HepG2 (cell line): ENCODE data around the gene MTHFD1. TPM values are rescaled to one million over a fixed set of nuclear protein-coding genes. Genes with fewer than 3 reads are reported as not detected.

ENCODE experiments used
- ARNT2 ChIP-seq: sonication (generic); formaldehyde crosslinking; IDR thresholded peaks from 2 replicates; pipeline ENCODE4 v1.8.0; 2022; ENCODE audit warnings: mild to moderate bottlenecking, low read depth, missing genetic modification reagents, moderate library complexity
- ELF3 ChIP-seq: IDR thresholded peaks from 2 replicates; pipeline ENCODE4 v1.6.1; 2016; ENCODE audit warnings: missing genetic modification reagents, missing compliant biosample characterization
- HMGA1 ChIP-seq: sonication (generic); formaldehyde crosslinking; conservative IDR thresholded peaks from 2 replicates; pipeline ENCODE4 v1.4.0; 2020; ENCODE audit warnings: missing genetic modification reagents
- KLF15 ChIP-seq: sonication (generic); formaldehyde crosslinking; IDR thresholded peaks from 2 replicates; pipeline ENCODE4 v1.8.1; 2023; ENCODE audit warnings: borderline replicate concordance, mild to moderate bottlenecking, inconsistent platforms, missing genetic modification reagents, mixed read lengths
- MEF2D ChIP-seq: sonication (generic); formaldehyde crosslinking; IDR thresholded peaks from 2 replicates; pipeline ENCODE4 v1.5.1; 2020; ENCODE audit warnings: mild to moderate bottlenecking, missing genetic modification reagents
- NFKBIZ ChIP-seq: IDR thresholded peaks from 2 replicates; pipeline ENCODE4 v1.6.1; 2018; ENCODE audit warnings: missing genetic modification reagents, missing compliant biosample characterization
- NFYC ChIP-seq: IDR thresholded peaks from 2 replicates; pipeline ENCODE4 v1.6.1; 2016; ENCODE audit warnings: missing genetic modification reagents, missing compliant biosample characterization
- SP140L ChIP-seq: sonication (generic); formaldehyde crosslinking; IDR thresholded peaks from 2 replicates; pipeline ENCODE4 v1.4.0; 2020; ENCODE audit warnings: missing genetic modification reagents, borderline replicate concordance
- ZBTB7A ChIP-seq: sonication (generic); formaldehyde crosslinking; IDR thresholded peaks from 2 replicates; pipeline ENCODE4 v1.8.0; 2022; ENCODE audit warnings: mild to moderate bottlenecking, missing genetic modification reagents
- ZFP36L2 ChIP-seq: sonication (generic); formaldehyde crosslinking; IDR thresholded peaks from 2 replicates; pipeline ENCODE4 v1.4.0; 2020; ENCODE audit warnings: missing genetic modification reagents
- ZNF20 ChIP-seq: sonication (generic); formaldehyde crosslinking; IDR thresholded peaks from 2 replicates; pipeline ENCODE4 v1.4.0; 2020; ENCODE audit warnings: mild to moderate bottlenecking, moderate library complexity, missing genetic modification reagents
- ZNF230 ChIP-seq: sonication (generic); formaldehyde crosslinking; IDR thresholded peaks from 2 replicates; pipeline ENCODE4 v1.4.0; 2020; ENCODE audit warnings: mild to moderate bottlenecking, missing genetic modification reagents
- ZNF496 ChIP-seq: sonication (generic); formaldehyde crosslinking; IDR thresholded peaks from 2 replicates; pipeline ENCODE4 v1.8.1; 2023; ENCODE audit warnings: mild to moderate bottlenecking, moderate library complexity, missing genetic modification reagents; ENCODE audit not compliant: insufficient replicate concordance
- polyA plus RNA-seq, 8 experiments: library from polyadenylated mRNA; depleted of rRNA in 3 of 8; stranded (reverse) in 7 of 8; unstranded in 1 of 8; fragments of >200 nt; fragmentation: Illumina TruSeq in 4 of 8; extraction: Trizol in 4 of 8; gene quantifications; 2 replicates each; pipeline versions ENCODE4 v1.2.1 to v1.2.3, GENCODE V29; 2011 to 2016; ENCODE audit warnings: low read depth in 4 of 8, missing spikeins in 1 of 8, mixed read lengths in 1 of 8; ENCODE audit not compliant: insufficient read depth in 1 of 8
- total RNA-seq, 5 experiments: library from RNA; depleted of rRNA; stranded (reverse); fragments of >200 nt; fragmentation: Illumina TruSeq; extraction: Trizol; gene quantifications; 2 replicates each; pipeline ENCODE4 v1.2.3, GENCODE V29; 2016; ENCODE audit warnings: low read depth in 1 of 5
- TF ChIP-seq, protein P1 (sequence below): sonication (generic); formaldehyde crosslinking; conservative IDR thresholded peaks from 2 replicates; pipeline ENCODE4 v1.4.0; 2020; ENCODE audit warnings: missing genetic modification reagents
- TF ChIP-seq, protein P2 (sequence below): sonication (generic); formaldehyde crosslinking; IDR thresholded peaks from 2 replicates; pipeline ENCODE4 v1.5.0; 2020; ENCODE audit warnings: missing genetic modification reagents, mild to moderate bottlenecking, borderline replicate concordance
- TF ChIP-seq, protein P3 (sequence below): sonication (generic); formaldehyde crosslinking; IDR thresholded peaks from 2 replicates; pipeline ENCODE4 v1.4.0; 2020; ENCODE audit warnings: low read depth, mild to moderate bottlenecking, missing genetic modification reagents
- TF ChIP-seq, protein P4 (sequence below): sonication (generic); formaldehyde crosslinking; IDR thresholded peaks from 2 replicates; pipeline ENCODE4 v1.5.0; 2020; ENCODE audit warnings: mild to moderate bottlenecking, missing genetic modification reagents, borderline replicate concordance
- TF ChIP-seq, protein P5 (sequence below): sonication (generic); formaldehyde crosslinking; IDR thresholded peaks from 2 replicates; pipeline ENCODE4 v1.5.0; 2020; ENCODE audit warnings: mild to moderate bottlenecking, missing genetic modification reagents, borderline replicate concordance

MTHFD1 gene
- total and polyA plus RNA-seq, 2 of the 13 experiments (the other 11 are each of a cell fraction or from before 2014, with no cell fraction given): 31.0 to 106 TPM

DNA sequence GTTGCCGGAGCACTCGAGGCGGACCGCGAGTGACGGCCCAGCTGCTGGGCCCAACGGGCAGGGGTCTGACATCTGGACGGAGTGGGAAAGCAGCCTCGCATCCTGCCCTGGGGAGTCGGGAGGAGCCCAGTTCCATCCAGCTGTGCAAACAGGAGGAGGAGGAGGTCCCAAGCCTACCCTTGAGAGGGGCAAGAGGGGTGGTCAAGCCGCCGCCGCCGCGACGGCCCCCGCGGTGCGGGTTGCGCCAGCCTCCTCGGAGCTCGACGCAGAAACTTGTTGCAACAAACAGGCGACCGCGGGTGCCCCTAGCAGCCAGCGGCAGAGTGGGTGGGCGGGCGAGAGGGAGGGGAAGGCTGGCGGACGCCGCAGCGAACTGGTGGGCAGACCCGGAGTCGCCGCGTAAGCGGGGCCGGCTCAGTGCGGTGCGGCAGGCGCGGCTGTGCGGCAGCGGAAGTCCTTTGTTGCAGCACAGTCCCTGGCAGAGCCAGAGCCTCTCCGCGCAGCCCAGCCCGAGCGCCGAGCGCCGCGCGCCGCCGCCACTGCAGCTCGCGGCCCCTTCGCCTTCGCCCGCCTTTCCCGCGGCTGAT is 116.2 kb downstream of the MTHFD1 start, which contains the start of gene ZBTB1 (continued):
- TF ChIP-seq, protein P1, sequence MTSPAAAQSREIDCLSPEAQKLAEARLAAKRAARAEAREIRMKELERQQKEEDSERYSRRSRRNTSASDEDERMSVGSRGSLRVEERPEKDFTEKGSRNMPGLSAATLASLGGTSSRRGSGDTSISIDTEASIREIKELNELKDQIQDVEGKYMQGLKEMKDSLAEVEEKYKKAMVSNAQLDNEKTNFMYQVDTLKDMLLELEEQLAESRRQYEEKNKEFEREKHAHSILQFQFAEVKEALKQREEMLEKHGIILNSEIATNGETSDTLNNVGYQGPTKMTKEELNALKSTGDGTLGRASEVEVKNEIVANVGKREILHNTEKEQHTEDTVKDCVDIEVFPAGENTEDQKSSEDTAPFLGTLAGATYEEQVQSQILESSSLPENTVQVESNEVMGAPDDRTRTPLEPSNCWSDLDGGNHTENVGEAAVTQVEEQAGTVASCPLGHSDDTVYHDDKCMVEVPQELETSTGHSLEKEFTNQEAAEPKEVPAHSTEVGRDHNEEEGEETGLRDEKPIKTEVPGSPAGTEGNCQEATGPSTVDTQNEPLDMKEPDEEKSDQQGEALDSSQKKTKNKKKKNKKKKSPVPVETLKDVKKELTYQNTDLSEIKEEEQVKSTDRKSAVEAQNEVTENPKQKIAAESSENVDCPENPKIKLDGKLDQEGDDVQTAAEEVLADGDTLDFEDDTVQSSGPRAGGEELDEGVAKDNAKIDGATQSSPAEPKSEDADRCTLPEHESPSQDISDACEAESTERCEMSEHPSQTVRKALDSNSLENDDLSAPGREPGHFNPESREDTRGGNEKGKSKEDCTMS (CRISPR knock-in tag): no peak
- TF ChIP-seq, protein P2, sequence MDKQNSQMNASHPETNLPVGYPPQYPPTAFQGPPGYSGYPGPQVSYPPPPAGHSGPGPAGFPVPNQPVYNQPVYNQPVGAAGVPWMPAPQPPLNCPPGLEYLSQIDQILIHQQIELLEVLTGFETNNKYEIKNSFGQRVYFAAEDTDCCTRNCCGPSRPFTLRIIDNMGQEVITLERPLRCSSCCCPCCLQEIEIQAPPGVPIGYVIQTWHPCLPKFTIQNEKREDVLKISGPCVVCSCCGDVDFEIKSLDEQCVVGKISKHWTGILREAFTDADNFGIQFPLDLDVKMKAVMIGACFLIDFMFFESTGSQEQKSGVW (CRISPR knock-in tag): no peak
- 0 out of 2 replicates have a peak, but pooled peaks have one; percentile 12 for TF ChIP-seq ELF3 (CRISPR knock-in tag)
- no peak; the same call in 1 of the 2 replicates for TF ChIP-seq MEF2D (CRISPR knock-in tag)
- TF ChIP-seq, protein P3, sequence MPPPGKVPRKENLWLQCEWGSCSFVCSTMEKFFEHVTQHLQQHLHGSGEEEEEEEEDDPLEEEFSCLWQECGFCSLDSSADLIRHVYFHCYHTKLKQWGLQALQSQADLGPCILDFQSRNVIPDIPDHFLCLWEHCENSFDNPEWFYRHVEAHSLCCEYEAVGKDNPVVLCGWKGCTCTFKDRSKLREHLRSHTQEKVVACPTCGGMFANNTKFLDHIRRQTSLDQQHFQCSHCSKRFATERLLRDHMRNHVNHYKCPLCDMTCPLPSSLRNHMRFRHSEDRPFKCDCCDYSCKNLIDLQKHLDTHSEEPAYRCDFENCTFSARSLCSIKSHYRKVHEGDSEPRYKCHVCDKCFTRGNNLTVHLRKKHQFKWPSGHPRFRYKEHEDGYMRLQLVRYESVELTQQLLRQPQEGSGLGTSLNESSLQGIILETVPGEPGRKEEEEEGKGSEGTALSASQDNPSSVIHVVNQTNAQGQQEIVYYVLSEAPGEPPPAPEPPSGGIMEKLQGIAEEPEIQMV (CRISPR knock-in tag): peak; percentile 86
- TF ChIP-seq KLF15 (CRISPR knock-in tag): 0 out of 2 replicates have a peak, but pooled peaks have one; percentile 24
- no peak for TF ChIP-seq NFYC (CRISPR knock-in tag)
- no peak for TF ChIP-seq NFKBIZ (CRISPR knock-in tag)
- no peak for TF ChIP-seq HMGA1 (CRISPR knock-in tag)
- no peak for TF ChIP-seq ARNT2
- TF ChIP-seq ZNF230 (CRISPR knock-in tag): no peak
- TF ChIP-seq, protein P4, sequence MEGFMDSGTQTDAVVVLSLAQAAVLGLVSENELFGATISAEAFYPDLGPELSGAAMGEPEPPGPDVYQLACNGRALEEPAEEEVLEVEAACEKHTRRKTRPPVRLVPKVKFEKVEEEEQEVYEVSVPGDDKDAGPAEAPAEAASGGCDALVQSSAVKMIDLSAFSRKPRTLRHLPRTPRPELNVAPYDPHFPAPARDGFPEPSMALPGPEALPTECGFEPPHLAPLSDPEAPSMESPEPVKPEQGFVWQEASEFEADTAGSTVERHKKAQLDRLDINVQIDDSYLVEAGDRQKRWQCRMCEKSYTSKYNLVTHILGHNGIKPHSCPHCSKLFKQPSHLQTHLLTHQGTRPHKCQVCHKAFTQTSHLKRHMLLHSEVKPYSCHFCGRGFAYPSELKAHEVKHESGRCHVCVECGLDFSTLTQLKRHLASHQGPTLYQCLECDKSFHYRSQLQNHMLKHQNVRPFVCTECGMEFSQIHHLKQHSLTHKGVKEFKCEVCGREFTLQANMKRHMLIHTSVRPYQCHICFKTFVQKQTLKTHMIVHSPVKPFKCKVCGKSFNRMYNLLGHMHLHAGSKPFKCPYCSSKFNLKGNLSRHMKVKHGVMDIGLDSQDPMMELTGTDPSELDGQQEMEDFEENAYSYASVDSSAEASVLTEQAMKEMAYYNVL (CRISPR knock-in tag): no peak
- TF ChIP-seq ZFP36L2 (CRISPR knock-in tag): no peak
- no peak for TF ChIP-seq SP140L
- TF ChIP-seq, protein P5, sequence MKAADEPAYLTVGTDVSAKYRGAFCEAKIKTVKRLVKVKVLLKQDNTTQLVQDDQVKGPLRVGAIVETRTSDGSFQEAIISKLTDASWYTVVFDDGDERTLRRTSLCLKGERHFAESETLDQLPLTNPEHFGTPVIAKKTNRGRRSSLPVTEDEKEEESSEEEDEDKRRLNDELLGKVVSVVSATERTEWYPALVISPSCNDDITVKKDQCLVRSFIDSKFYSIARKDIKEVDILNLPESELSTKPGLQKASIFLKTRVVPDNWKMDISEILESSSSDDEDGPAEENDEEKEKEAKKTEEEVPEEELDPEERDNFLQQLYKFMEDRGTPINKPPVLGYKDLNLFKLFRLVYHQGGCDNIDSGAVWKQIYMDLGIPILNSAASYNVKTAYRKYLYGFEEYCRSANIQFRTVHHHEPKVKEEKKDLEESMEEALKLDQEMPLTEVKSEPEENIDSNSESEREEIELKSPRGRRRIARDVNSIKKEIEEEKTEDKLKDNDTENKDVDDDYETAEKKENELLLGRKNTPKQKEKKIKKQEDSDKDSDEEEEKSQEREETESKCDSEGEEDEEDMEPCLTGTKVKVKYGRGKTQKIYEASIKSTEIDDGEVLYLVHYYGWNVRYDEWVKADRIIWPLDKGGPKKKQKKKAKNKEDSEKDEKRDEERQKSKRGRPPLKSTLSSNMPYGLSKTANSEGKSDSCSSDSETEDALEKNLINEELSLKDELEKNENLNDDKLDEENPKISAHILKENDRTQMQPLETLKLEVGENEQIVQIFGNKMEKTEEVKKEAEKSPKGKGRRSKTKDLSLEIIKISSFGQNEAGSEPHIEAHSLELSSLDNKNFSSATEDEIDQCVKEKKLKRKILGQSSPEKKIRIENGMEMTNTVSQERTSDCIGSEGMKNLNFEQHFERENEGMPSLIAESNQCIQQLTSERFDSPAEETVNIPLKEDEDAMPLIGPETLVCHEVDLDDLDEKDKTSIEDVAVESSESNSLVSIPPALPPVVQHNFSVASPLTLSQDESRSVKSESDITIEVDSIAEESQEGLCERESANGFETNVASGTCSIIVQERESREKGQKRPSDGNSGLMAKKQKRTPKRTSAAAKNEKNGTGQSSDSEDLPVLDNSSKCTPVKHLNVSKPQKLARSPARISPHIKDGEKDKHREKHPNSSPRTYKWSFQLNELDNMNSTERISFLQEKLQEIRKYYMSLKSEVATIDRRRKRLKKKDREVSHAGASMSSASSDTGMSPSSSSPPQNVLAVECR (CRISPR knock-in tag): no peak; the same call in 1 of the 2 replicates
- no peak for TF ChIP-seq ZNF20 (CRISPR knock-in tag)
- TF ChIP-seq ZNF496 (CRISPR knock-in tag): no peak
- no peak for TF ChIP-seq ZBTB7A (CRISPR knock-in tag)
